Fibroblast of skin of right biceps (primary cell): Measurements from ENCODE around the gene SLC28A3.
A peak's percentile ranks its signal among the peaks of the same experiment; 100 is the strongest.

Source experiments
- DNase-seq: peaks from one replicate; pipeline ENCODE4 v3.0.0-alpha.2; 2013

Gene SLC28A3

DNA sequence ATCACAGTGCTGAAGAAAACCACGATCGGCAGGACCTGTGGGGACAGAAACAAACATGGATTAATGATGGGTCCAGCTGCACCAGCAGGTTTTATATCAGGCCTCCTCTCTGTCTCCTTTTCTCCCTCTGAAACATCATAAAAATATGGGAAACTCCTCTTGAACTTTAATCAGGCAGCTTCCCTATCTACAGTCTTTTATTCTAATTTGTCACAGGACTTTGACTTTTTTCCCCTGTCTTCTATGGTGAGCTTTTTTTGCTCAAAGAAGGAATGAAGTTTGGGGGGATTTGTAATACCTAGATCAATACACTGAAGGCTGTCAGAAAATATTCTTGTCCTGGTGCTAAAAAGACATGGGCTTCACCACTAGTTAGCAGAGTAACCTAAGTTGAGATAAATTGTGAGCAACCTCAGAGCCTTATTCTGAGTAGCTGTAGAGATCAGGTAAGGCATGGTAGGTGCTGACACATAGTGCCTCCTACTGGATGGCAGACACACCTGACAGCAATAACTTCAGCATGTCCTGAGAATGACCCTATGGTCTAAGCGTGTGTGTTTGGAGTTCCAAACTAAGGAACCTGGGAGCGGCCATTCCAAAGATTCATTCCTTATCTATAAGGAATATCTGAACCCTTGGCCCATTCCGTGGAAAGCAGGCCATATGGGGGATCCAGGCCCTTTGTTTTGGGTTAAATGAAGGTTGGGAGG, 46.2 kb downstream of the SLC28A3 start:
- no peak for DNase-seq

DNA sequence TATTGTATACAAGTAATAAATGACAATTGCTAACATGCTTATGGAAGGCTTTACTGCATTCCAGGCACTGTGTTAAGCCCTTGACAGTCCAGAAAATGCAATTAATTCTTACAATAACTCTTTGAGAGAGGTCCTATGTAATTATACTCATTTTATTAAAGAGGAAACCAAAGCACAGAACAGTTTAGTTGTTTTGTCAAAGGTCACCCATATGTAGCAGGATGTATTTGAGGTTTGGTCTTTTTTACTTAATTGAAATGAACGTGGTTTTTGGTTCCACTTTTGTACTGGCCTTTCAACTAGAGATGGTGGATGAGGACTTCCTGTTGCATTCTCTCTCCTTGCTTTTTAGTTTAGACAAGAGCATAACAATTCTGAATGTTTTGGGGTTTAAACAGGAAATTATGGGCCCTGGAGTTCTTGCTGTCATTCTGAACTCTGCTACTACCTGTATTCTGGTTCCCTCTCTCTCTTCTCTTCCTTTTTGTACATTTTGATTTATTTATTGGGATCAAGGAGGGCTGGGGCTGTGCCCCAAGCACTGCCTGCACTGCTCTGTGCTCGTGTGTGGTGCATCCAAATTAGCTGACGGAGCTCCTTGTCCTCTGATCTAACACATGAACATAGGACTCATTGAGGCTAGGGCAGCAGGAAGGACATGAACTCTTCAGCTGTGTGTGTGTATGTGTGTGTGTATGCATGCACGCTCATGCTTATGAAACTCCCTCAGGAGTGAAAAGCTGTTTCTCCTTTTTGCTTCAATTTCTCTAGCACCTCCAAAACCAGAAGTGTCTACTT, 47.4 kb downstream of the SLC28A3 start:
- no peak for DNase-seq

DNA sequence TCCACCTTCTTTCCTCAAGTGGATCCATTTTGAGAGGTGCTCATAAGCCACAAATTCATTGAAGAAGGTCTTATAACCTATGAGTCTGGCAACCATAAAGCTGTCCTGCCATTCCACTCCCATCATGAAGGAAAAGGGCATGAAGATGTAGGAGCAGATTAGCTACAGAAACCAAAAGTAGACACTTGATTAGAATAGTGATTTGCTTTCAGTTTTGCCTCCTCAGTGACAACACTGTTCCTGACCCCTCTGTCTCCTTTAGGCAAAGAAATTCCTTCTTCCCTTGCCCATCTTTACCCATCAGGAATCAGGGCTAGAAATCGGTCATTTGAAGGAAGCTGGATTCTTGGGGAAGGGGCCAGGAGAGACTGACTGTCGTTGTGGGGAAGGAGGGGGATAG, 55.2 kb downstream of the SLC28A3 start:
- DNase-seq, result no peak

DNA sequence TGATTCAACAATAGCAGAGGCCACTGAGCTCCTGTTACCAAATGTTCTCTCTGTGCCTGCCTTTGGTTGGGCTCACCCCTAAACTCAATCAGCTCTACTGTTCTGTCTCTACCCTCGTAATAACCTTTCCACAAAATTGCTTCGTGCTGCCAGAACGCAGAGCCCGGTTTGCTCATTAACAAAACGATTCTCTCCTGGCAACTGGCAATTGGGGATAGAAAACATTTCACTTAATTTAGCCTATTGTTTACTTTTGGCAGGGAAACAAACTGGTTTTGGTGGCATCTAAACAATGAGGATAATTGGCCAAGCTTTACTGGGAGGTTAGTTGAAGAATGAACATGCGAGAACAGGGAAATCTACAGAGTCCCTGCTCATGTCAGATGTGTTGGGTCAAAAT, 56.6 kb downstream of the SLC28A3 start:
- no peak for DNase-seq

DNA sequence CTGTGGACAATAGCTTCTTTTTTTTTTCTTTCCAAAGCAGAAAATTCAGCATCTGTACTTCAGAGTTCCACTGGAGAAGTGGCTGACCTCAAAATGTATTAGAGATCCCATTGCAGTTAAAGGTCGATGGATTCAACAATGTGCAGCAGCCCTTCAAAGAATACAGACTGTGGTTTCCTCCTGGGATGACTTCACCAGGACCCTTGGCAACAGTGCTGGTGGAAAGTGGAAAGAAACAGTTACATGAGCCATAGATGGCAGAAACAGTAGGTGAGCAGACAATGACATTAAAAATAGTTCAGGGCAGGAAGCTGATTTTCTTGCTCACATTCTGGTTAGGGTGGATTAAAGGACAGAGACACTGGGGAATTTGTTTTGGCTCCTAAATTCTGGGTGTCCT, 62.4 kb downstream of the SLC28A3 start:
- DNase-seq, result no peak

DNA sequence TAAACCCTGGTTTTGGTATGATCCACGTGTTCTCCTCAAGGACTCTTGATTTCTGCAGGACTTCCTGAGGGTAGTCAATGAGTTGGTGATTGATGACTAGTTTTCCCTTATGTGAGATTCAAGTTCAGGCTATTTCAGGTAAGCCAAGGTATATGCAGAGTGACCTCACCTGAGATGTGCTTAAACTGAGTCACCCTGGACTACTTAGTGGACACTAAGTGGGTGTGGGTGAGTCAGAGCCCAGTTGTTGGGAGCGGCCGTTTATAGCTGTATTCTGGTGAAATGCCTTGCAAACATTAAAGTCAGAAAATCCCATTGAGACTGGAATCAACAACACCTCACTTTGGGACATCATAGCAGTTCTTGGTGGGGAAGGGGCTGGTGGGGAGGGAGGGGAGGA, 62.9 kb downstream of the SLC28A3 start:
- DNase-seq, result no peak

DNA sequence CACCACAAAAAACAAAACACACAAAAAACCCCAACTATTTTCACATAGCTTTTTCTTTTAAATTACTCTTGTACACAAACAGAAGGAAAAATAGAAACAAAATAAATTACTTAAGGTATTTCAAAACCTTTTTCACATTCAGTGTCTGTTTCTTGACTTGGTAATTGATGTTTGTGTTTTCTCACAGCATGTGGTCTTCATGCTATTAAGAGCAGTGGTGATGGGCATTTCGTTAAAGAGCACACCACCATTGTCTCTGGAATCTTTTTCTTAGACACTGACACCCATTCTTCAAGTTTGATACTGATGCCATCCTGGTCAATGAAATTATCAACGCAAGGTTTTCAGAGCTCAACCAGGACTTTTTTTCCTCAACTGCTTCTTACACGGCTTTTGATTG, 63.8 kb downstream of the SLC28A3 start:
- no peak for DNase-seq

DNA sequence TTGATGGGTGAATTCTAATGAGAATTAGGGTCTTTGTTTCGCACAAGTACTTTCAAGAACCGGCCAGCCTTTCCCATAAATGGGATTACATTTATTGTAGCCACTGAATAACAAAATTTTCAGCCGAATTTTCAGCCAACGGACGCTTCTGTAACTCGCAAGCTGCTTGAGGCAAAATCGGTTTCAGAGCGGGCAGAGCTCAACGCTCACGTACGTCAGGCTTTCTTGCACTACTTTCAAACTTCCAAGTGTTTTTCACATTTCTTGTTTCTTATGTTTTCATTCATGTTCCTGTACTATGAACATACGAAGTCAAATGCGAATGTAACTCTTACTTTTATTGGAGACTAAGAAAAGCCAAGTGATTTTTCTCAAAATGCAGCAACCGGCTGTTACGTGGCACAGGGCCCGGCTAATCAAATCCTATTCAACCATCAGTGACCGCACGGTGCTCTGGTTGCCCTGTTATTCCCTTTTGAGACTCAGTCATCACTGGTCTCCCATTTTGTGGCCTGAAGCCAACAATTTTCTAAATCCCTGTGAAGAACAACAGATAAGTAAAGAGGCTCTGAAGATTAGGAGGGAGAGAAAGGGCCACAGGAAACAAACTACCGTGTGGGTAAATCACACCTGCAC, 68.5 kb downstream of the SLC28A3 start:
- DNase-seq, result no peak

DNA sequence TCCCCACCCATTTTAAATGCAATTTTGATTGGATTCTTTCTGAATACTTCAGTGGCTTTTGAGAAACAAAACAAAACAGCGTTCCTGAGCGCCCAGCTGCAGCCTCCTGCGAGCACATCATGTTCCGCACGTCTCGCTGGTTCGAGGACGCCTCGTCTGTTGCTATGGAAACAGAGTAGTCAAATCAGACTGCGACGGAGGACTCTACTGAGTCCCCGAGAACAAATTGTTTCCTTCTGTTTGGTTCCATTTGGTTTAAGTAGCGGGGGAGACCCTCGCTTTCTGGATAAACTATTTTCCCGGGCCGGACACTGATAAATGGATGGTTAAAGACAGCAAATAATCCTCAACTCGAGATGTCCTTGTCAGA, 69.0 kb downstream of the SLC28A3 start:
- peak; percentile 78 for DNase-seq

DNA sequence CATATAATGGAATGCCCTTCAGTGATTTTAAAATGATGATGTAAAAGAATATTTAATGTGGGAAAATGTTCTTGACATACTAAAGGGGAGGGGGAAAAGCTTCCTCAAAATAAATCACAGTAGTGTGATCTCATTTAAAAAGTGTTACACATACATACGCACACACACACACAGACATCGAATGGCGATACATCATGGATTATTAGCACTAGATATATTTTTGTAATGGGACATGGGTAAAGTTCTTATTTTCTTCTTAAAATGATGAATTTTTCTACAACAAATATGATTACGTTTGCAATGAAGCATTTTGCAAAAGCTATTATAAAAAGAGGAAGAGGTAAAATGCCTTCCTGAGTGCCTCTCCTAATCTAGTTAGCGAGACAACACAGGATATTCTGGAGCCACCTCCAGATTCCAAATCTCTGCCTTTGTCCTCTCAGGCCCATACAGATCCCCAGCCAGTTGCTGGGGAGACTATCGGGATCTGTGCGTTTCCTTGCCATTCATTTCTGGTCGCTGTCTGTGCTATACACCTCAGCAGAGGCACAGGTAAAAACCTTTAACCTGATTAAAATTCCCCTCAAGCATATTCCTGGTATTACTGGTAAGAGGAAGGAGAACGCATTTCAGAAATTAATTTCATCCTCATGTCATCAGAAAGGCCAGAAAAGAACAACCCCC, 69.6 kb downstream of the SLC28A3 start:
- DNase-seq, result no peak

DNA sequence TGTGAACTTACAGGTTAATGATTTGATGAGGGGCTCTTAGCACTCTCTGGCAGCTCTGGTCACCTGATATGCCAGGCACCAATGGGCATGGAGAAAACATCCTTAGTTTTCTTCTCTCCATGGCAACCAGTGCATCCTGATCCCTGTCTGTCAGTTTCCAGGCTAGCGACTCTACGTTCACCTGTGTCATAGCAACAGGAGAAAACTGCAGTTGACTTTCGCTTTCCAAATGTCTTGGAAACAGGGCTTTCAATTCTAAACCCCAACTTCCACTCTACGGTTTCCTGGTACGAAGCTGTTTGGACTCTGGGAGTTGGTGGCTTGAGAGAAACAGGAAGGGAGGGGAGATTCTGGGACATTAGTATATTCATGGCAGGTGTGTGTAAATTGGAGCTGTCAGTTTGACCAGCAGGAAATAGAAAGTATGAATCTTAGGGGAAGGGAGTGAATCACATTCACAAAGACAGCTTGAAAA, 74.4 kb downstream of the SLC28A3 start:
- DNase-seq, result no peak

DNA sequence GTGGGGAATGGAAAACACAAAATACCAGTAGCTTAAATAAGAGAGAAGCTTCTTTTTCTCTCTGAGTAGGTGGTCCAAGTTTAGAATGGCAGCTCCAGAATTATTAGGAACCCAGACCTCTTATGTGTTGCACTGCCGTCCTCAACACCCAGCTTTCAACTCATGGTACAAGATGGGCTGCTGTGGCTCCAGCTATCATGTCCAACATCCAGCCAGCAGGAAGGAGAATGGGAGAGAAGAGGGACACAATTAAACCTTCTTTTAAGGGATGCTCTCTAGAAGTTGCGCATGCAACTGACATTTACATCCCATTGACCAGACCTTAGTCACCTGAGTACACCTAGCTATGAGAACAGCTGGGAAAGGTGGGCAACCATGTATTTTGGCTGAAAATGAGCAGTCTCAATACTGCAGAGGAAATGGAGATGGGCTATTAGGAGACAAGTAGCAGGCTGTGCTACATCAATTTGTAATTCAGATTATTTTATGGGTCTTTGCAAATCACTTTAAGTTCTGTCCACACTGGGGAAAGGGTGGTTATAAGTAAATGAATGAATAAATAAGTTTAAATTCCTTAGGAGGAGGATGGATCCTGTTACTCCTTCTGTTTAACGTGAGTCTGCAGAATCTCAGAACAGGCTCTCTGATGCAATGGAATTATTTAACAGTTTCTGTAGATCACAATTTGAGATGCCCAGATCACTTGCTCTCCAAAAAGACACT, 76.1 kb downstream of the SLC28A3 start:
- no peak for DNase-seq

DNA sequence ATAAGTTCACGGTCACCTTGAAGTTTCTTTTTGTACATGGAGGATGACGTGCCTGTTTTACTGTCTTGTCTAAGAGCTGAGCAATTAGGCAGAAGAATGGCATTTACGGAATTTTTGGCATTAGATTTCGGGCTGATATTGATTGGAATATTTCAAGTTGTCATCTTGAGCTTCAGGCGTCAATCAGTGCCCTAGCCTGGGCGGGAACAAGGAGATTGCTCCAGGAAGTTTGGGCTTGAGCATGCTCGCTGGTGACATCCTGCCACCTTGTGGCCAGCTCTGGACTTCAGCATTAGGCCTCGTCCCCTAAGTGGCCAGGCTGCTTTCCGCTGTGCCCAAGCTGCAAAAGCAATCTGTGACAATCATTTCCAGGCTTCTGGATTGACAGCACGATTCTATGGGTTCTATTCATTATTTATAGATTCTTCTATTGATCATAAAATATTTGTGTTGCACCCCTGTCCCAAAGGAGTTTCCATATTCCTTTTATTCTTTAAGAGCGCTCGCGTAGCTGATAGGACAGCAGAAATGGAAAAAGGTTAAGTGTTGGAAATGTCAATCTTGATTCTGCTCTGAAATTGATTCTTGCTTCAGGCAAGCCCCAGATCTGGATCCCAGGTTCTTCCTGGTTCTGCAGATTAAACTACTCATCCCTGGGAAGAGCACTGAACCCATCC, 79.3 kb downstream of the SLC28A3 start:
- DNase-seq, result peak; percentile 72

DNA sequence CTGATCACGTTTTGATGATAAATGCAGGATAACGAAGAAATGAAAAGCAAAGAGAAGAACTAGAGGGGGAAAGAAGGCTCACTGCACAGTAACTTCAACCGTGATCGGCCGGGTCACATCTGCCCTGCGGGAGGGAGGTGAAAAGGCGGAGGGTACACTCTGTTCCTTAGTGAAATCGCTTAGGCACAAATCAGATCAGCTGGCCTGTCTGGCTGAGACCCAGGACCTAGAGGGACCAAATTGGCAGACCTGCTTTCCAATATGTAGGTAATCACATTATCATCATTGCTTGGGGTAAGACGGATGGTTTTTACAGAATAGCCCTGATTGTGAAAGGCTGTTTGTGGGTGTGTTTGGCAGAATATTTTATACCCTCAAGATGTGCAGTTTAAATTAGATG, 82.2 kb downstream of the SLC28A3 start:
- DNase-seq, result no peak

DNA sequence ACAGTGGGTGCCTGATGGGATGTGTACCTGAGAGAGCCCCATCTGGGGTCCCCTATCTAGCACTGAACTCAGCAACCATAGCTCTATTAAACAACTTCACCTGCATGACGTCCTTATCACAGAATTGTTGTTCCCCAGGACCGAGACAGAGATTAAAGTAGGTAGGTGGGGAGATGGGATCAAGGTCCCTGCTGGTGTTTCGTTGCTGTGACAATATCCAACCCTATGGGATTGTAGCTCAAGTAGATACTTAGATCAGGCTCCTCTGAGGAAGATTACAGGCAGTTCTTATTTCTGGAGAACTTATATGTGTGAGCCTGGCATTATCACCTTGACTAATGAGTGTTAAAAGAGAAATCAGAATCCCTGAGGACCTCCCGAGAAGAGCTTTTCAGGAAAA, 84.9 kb downstream of the SLC28A3 start:
- DNase-seq, result no peak

DNA sequence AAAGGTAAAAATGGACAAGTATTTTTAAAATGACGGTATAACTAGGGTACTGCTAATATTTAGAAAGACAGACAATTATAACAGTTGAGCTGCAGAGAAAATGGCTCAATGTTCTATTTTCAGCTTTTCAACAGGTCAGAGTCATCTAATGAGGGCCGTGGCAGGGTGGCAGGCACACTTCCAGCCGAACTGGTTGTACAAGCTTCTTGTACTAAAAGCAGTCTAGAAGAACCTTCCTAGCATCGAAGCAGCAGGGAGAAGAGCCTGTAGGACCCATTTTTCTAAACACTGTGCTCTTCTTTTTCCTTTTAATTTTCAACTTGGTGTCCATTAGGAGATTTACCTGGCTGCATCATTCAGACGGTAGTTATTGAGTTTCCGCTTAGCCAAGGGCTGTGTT, 85.6 kb downstream of the SLC28A3 start:
- DNase-seq, result no peak

DNA sequence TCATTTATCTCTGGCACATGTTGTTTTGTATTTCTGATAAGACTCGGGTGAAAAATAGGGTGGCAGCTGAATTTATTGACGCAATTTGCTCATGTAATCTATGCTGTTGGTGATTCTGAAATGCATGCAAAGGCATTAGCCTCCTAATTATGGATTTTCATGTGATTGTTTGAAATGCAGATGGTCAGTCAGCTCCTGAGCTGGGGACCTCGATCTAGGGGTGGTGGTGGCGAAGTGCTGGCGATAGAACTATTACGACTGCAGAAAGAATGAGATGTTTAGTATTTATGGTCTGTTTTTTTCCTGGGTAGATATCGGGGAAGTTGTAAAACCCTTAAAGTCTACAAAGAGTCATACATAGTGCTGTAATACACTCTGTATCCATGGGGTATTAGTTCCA, 88.6 kb downstream of the SLC28A3 start:
- no peak for DNase-seq

DNA sequence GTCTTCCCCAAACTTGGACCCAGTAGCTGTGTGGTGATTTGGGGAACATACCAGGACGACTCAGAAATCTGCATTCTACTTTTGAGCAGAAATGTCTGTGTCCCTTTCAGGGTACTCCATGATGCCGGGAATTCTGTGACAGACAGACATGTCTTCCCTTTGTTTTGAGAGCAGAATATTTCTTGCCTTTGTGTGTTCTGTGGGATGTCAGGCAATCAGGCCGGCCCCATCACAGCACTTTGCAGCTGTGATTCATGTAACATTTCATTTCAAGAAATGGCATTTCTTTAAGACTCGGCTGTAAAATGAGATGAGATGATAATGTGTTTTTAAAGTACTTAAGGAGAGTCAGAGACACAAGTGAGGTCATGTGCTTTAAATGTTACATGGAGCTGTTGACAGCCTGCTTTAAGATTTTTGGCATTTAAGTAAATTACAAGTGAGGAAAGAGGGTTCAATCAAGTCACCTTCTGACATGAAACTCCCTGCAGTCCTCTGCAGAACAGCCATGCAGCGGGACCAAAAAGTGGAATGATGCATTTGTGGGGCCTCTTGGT, 98.7 kb downstream of the SLC28A3 start:
- no peak for DNase-seq

DNA sequence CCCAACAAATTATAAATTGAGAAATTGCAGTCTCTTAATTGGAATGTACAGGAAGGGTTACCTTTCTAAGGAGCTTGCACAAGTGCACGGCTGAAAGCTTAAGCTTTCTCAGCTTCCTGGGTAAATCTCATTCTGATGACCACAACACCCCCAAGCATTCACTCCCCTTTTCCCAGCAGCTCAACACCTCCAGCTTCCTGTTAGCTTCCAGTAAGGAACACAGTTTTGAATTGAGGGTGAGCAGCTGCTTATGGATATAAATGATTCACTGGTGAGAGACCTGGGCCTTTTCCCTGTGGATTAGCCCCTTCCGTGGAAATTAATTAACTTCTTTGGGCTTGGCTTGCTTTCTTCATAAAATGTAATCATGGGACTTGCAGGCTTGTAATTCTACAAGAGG, 101.2 kb downstream of the SLC28A3 start:
- peak; percentile 8 for DNase-seq

DNA sequence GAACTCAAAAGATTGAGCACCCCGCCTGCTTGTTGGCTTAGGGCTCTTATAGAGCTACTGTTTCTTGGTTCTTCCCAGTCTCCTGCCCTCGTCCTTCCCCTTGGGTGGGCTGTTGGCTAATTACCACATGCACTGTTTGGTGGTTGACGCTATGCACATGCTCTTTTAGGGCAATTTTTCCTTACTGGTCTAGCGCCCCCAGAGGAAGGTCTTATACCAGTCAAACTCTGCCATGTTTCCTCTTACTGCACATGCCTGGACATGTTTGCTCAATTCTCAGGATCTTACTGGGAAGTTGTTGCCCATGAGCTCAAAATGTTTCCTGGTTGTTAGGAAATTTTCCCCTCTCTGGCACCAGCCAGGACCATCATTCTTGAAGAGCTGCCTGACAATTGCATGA, 101.9 kb downstream of the SLC28A3 start:
- DNase-seq, result no peak

DNA sequence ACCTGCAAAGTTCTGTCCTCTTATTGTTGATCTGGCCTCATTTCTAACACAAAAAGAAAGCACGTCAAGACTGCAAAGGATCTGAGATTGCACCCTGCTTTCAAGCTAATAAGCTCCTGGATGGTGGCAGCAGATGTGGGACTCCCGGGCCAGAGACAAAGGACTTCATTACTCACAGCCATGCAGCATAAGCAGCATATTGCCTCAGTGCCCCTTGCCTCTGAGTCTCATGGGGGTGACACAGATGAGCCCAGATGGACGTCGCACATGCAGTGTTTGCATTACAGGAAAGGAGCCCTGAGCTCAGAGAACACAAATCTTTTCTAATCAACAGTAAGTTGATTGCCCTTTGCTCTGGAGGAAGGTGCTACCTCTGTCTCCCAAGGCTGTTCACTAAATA, 105.0 kb downstream of the SLC28A3 start:
- DNase-seq, result no peak
